ENCODE results near the gene TOR1AIP1.
"Not testable (repeated sequence)": the region's sequence is repeated elsewhere in the genome, so short reads cannot be mapped to it uniquely, and the experiment has no call there.

Gene TOR1AIP1, protein sequence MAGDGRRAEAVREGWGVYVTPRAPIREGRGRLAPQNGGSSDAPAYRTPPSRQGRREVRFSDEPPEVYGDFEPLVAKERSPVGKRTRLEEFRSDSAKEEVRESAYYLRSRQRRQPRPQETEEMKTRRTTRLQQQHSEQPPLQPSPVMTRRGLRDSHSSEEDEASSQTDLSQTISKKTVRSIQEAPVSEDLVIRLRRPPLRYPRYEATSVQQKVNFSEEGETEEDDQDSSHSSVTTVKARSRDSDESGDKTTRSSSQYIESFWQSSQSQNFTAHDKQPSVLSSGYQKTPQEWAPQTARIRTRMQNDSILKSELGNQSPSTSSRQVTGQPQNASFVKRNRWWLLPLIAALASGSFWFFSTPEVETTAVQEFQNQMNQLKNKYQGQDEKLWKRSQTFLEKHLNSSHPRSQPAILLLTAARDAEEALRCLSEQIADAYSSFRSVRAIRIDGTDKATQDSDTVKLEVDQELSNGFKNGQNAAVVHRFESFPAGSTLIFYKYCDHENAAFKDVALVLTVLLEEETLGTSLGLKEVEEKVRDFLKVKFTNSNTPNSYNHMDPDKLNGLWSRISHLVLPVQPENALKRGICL

DNA sequence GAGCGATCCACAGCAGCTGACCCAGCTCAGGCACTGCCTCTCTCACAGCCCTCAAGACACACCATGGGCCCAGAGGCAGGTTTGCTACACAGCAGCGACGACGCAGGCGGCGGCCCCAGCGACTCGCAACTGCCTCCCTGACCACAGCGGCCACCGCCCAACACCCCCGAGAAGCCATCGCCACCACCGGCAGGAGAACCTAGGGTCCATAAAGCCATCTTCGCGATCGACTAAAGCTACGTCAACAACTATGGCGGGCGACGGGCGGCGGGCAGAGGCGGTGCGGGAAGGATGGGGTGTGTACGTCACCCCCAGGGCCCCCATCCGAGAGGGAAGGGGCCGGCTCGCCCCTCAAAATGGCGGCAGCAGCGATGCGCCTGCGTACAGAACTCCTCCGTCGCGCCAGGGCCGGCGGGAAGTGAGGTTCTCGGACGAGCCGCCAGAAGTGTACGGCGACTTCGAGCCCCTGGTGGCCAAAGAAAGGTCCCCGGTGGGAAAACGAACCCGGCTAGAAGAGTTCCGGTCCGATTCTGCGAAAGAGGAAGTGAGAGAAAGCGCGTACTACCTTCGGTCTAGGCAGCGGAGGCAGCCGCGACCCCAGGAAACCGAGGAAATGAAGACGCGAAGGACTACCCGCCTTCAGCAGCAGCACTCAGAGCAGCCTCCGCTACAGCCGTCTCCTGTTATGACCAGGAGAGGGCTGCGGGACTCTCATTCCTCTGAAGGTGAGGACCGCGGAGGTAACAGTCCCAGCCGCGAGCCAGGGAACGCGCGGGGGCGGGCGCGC lies at the start of gene TOR1AIP1:
Gene TOR1AIP1 (plus strand): TSS at position 33 of the 787 bp plus-strand sequence. CDS start 218 bp downstream, at position 251.
- peak within 1 kb of the TSS; percentile 95 for H3K4me3 Mint-ChIP-seq
- H3K36me3 Mint-ChIP-seq: peaks cover 12% of the 10 kb centered on the region
- peaks cover 69% of the 10 kb centered on the region for H3K4me1 Mint-ChIP-seq

DNA sequence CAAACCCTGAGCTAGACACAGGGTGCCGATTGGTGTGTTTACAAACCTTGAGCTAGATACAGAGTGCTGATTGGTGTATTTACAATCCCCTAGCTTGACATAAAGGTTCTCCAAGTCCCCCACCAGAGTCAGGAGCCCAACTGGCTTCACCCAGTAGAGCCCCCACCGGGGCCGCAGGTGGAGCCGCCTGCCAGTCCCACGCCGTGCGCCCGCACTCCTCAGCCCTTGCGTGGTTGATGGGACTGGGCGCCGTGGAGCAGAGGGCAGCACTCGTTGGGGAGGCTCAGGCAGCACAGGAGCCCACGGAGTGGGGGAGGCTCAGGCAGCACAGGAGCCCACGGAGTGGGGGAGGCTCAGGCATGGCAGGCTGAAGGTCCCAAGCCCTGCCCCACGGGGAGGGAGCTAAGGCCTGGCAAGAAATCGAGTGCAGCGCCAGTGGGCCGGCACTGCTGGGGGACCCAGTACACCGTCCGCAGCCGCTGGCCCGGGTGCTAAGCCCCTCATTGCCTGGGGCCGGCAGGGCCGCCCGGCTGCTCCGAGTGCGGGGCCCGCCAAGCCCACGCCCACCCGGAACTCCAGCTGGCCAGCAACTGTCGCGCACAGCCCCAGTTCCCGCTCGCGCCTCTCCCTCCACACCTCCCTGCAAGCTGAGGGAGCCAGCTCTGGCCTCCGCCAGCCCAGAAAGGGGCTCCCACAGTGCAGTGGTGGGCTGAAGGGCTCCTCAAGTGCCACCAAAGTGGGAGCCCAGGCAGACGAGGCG lies 45.2 kb upstream of the TOR1AIP1 start:
- H3K27me3 Mint-ChIP-seq, H3K36me3 Mint-ChIP-seq, H3K9me3 Mint-ChIP-seq, H3K4me3 Mint-ChIP-seq, H3K27ac Mint-ChIP-seq: not testable (repeated sequence)
- H3K4me1 Mint-ChIP-seq: peaks cover 17% of the 10 kb centered on the region

More for the DNA sequence above, at the start of gene TOR1AIP1:
- no peaks in the 10 kb centered on the region for H3K27me3 Mint-ChIP-seq
- H3K27ac Mint-ChIP-seq: peak within 1 kb of the TSS; percentile 100
- no peaks in the 10 kb centered on the region for H3K9me3 Mint-ChIP-seq

DNA sequence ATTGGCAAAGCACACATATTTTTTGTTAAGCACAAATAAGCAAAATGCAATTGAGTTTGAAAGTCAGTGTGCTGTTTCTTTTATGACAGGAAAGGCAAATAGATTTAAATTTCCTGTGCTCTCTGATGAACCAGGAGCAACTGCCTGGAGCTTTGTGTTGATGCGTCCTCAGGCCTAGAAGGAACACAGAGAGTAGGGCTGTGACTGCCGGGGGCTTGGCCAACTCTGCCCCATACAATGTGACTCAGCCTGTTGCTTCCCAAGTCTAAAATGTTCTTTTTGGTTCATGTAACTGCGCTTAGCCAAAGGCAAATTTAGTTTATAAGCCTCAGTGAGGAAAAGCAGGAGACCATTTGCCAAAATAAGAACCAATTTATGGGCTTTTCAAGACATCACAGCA lies 42.0 kb upstream of the TOR1AIP1 start:
- Mint-ChIP-seq H3K4me3 (no peak overlapping the region), H3K27me3 (no peaks in the 10 kb centered on the region), H3K4me1 (no peaks in the 10 kb centered on the region), H3K27ac (no peak overlapping the region), H3K9me3 (no peaks in the 10 kb centered on the region), H3K36me3 (peaks cover 8% of the 10 kb centered on the region)

DNA sequence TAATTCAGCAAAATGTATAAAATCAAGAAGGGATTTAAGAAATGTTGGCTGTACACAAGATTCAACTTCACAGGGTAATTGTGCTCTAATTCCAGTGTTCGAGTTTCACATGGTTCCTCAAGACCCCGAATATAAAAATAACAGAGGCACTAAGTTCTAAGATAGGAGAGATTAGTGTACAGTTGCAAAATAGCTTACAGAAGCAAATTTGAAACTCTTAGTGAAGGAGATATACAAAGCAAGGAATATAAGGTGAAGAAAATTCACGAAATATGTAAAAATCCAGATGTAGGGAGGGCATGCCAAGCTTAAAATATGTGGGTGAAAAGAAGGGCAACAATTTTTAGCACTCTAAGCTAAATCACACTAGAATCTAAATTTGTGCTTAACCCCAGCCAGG lies 33.9 kb upstream of the TOR1AIP1 start:
- Mint-ChIP-seq H3K27ac (no peak overlapping the region), H3K27me3 (no peaks in the 10 kb centered on the region), H3K4me1 (peaks cover 3% of the 10 kb centered on the region), H3K4me3 (no peak overlapping the region), H3K36me3 (peaks cover 20% of the 10 kb centered on the region), H3K9me3 (no peaks in the 10 kb centered on the region)

DNA sequence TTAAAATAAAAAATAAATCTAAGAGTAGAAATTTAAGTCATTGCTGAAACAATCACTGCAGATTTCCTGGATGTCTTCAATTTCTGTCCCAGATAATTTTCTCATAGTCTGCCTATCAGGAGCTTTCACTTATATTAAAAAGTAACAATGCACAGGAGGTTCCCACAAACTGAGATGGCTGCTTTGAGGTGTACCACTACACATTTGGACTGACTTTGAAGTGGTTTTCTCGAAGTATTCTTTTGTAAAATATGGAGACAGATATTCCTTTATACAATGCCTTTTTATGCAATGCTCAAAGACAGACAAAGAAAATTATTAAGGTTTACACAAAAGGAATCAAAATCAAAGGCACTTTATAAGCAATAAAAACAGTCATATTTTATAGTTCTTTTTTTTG lies 29.0 kb upstream of the TOR1AIP1 start:
- peaks cover 4% of the 10 kb centered on the region for H3K36me3 Mint-ChIP-seq

DNA sequence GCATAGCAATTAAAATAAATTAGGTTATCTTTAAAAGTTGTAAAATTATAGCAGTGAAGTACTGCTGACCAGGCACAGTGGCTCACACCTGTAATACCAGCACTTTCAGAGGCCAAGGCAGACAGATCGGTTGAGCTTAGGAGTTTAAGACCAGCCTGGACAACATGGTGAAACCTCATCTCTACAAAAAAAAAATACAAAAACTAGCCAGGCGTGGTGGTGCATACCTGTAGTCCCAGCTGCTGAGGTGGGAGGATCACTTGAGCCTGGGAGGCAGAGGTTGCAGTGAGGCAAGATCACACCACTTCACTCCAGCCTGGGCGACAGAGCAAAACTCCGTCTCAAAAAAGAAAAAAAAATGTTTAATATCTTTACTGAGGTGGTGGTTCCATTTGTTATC lies 26.3 kb upstream of the TOR1AIP1 start:
- H3K27ac Mint-ChIP-seq, H3K4me3 Mint-ChIP-seq, H3K9me3 Mint-ChIP-seq, H3K36me3 Mint-ChIP-seq, H3K4me1 Mint-ChIP-seq, H3K27me3 Mint-ChIP-seq: not testable (repeated sequence)

More for the DNA sequence above, 29.0 kb upstream of the TOR1AIP1 start:
- no peak overlapping the region for H3K4me3 Mint-ChIP-seq
- H3K27ac Mint-ChIP-seq: no peak overlapping the region
- no peaks in the 10 kb centered on the region for H3K27me3 Mint-ChIP-seq
- peaks cover 4% of the 10 kb centered on the region for H3K4me1 Mint-ChIP-seq
- no peaks in the 10 kb centered on the region for H3K9me3 Mint-ChIP-seq

DNA sequence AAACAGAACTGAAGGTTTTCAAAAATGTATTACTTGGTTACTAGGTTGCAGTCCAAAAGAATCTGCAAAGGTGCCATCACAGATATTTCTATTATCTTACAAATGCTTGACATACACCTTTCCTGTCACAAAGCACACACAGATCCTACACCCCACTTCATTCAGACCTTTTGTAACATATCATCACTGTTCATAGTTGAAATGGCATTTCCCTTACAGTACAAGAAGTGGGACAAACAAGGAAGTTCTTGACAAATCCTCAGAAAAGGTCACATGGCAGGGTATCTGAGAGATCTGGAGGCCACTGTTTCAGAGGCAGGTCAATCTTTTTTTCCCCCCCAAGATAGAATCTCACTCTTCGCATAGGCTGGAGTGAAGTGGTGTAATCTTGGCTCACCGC lies 25.8 kb upstream of the TOR1AIP1 start:
- peaks cover 4% of the 10 kb centered on the region for H3K4me1 Mint-ChIP-seq
- H3K4me3 Mint-ChIP-seq: no peak overlapping the region
- H3K36me3 Mint-ChIP-seq: peaks cover 5% of the 10 kb centered on the region

DNA sequence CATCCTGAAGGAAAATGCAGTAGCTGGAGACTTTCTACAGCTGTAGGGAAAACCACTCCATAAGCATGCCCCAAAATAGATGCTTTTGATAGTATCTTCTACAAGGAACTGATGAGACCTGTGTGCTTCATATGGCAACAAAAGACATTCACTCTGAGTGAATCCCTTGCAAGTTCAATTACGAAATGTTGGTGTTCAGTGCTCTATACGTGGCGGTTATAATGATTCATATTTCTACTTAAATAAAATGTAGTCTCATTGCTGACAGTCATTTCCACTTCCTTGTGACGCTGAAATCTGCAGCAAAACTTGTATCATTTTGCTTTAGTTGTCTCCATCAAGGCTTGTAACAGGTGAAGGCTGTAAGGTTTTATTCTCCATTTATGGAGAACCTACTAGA lies 25.1 kb upstream of the TOR1AIP1 start:
- Mint-ChIP-seq H3K4me3 (no peak overlapping the region), H3K36me3 (peaks cover 7% of the 10 kb centered on the region), H3K4me1 (peaks cover 4% of the 10 kb centered on the region), H3K9me3 (no peaks in the 10 kb centered on the region), H3K27ac (no peak overlapping the region), H3K27me3 (no peaks in the 10 kb centered on the region)

More for the DNA sequence above, 25.8 kb upstream of the TOR1AIP1 start:
- Mint-ChIP-seq H3K27ac (no peak overlapping the region), H3K27me3 (no peaks in the 10 kb centered on the region), H3K9me3 (no peaks in the 10 kb centered on the region)

DNA sequence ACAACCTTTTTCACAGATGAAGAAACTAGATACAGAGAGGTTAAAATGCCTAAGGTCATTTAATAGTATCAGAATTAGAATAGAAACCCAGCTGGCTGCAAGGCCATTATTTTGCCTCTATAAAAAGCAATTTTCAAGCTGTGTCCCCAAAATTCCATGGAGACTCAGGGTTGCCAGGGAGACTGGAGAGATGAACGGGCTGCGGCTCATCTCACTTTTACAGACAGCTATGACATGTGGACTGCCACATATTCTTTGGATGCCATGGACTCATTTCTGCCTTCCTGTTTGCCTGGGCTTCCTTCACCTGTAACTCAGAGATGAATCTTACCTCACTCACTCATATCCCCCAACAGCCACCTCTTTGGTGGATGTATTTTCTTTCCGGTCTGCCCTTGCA lies 21.4 kb upstream of the TOR1AIP1 start:
- H3K27me3 Mint-ChIP-seq: no peaks in the 10 kb centered on the region

DNA sequence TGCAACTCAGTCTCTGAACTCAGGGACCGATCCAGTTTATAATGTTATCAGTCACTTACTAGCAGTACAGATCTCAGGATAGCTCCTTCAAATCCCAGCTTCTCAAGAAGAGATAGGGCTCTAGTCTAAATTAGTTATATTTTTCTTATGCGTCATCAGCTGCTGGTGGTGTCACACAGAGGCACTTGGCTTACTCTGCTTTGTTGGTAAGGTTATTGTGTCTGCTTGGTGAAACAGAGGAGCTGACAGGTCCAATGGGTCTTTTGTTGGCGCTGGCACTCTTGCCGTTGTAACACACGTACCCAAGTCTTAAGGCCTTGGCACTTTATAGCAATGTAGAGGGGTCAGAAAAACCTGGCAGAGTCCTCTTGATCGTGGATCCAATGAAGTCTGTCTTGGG lies 16.7 kb upstream of the TOR1AIP1 start:
- peaks cover 8% of the 10 kb centered on the region for H3K36me3 Mint-ChIP-seq
- H3K27ac Mint-ChIP-seq: no peak overlapping the region

More for the DNA sequence above, 21.4 kb upstream of the TOR1AIP1 start:
- Mint-ChIP-seq H3K9me3 (no peaks in the 10 kb centered on the region), H3K4me3 (no peak overlapping the region), H3K36me3 (peaks cover 9% of the 10 kb centered on the region), H3K27ac (peak overlapping the region; percentile 73), H3K4me1 (no peaks in the 10 kb centered on the region)

DNA sequence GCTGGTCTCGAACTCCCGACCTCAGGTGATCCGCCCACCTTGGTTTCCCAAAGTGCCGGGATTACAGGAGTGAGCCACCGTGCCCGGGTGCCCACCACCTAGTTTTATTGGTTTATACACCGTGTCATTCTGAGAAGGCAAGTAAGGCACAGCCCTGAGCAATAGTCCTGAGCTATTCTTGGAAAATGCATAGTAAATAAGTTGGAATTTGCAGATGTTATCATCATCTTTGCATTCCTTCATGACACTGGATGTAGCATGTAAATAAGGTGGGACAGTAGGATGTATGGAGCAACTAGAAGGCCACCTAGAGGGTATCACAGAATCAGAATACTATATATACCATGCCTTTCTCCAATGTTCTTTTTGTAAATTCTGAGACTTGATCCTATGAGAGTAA lies 15.5 kb upstream of the TOR1AIP1 start:
- H3K27me3 Mint-ChIP-seq: no peaks in the 10 kb centered on the region
- H3K4me3 Mint-ChIP-seq: no peak overlapping the region
- peaks cover 5% of the 10 kb centered on the region for H3K36me3 Mint-ChIP-seq
- no peak overlapping the region for H3K27ac Mint-ChIP-seq
- no peaks in the 10 kb centered on the region for H3K9me3 Mint-ChIP-seq
- peaks cover 19% of the 10 kb centered on the region for H3K4me1 Mint-ChIP-seq

More for the DNA sequence above, 16.7 kb upstream of the TOR1AIP1 start:
- Mint-ChIP-seq H3K27me3 (no peaks in the 10 kb centered on the region), H3K4me3 (no peak overlapping the region), H3K4me1 (peaks cover 10% of the 10 kb centered on the region), H3K9me3 (no peaks in the 10 kb centered on the region)

DNA sequence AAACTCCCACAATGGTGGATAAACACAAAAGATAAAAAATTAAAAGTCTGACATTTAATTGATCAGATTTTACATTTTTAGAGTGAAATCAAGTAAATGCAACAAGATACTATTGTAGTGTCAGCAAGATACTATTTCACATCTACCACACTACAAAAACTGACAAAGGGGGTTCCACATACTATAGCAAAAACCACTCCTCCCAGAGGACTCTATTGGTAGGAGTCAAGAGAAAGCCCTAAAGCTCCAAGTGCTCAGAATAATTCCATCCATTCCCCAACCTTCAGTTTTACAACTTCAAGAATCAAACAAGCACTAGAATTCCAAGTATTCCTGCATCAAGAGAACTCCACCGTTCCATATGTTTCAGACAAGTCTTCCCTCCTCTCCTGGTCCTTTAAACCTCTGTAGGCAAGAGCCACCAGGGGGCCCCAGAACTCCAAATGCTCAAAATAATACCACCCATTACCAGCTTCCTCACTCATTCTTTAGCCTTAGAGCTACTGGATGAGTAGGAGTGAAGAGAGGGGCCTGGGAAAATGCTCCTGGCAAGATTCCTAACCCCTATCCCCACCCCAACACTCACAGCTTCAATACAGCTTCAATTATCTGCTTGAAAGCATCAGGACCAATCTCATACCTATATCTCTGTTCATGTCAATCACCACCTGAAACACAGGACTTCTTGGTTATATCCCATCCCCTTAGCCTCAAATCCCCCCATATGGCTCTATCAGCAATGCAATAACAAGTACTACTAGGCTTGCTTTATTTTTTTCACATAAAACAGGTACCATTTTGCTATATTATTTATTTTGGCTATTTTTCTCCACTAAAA lies 14.4 kb upstream of the TOR1AIP1 start:
- no peak overlapping the region for H3K27ac Mint-ChIP-seq
- H3K9me3 Mint-ChIP-seq: no peaks in the 10 kb centered on the region
- peaks cover 5% of the 10 kb centered on the region for H3K36me3 Mint-ChIP-seq

DNA sequence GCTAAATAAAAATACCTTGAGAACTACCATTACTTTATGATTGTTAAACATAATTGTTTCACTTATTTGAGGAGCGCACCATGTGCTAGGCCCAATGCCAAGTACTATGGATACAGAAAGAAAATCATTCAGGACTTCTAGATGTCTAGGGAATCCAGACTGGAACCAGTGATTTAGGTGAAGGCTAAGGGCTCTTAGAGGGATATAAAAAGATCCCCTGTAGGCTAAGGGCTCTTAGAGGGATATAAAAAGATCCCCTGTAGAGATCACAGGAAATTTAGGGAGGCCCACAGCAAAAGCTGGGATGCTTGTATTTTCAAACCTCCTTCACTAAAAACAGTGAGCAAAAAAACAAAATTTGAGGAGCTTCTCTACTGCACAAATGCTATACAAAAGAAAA lies 11.2 kb upstream of the TOR1AIP1 start:
- Mint-ChIP-seq H3K36me3 (peaks cover 5% of the 10 kb centered on the region), H3K4me3 (no peak overlapping the region), H3K4me1 (peaks cover 60% of the 10 kb centered on the region), H3K9me3 (no peaks in the 10 kb centered on the region), H3K27ac (no peak overlapping the region), H3K27me3 (no peaks in the 10 kb centered on the region)

More for the DNA sequence above, 14.4 kb upstream of the TOR1AIP1 start:
- Mint-ChIP-seq H3K4me3 (no peak overlapping the region), H3K27me3 (no peaks in the 10 kb centered on the region), H3K4me1 (peaks cover 30% of the 10 kb centered on the region)

DNA sequence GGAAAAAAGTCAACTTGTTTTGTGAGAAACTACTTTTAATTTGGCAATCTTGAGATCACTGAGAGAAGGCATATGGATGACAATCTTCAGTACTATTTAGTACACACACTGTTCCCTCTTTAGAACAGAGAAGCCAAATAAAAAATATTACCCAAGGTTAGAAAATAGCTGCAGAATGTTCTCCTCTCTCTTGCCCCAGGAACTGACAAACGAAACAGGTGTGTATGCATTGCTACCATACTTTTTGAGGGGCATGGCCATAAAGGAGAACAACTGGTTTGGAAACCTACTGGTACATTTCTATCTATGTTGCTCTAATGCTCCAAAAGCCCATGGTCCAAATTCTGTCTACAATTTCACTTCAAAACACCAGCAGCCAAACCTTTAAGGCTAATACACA lies 10.1 kb upstream of the TOR1AIP1 start:
- Mint-ChIP-seq H3K9me3 (no peaks in the 10 kb centered on the region), H3K27me3 (no peaks in the 10 kb centered on the region), H3K27ac (no peak overlapping the region), H3K4me3 (peak overlapping the region; percentile 0), H3K36me3 (peaks cover 5% of the 10 kb centered on the region), H3K4me1 (peaks cover 69% of the 10 kb centered on the region)

Measured in activated naive CD4-positive, alpha-beta T cell treated with anti-CD3 and anti-CD28 coated beads, Interleukin-2, amount 50 U/mL, for 24 hours (primary cell).